Fibroblast of lung (primary cell): ENCODE measurements around the gene MSH6. TPM values are rescaled to one million over a fixed set of nuclear protein-coding genes. Genes with fewer than 3 reads are reported as not detected.

Experiments used
- DNase-seq, 2 donors: peaks; one replicate each; pipeline versions ENCODE4 v3.0.0 to v3.0.0-alpha.2; 2010; ENCODE audit warnings: low read depth in 2 of 2
- H2AFZ ChIP-seq: 2 replicates; pipeline ENCODE4 v1.5.1; 2012; ENCODE audit warnings: low read length, control low read depth, inconsistent platforms
- H3K27ac ChIP-seq: 2 replicates; pipeline ENCODE4 v1.5.1; 2011; ENCODE audit warnings: low read length, control low read depth; ENCODE audit not compliant: insufficient read depth
- H3K27me3 ChIP-seq: 2 replicates; pipeline ENCODE4 v1.5.1; 2011; ENCODE audit warnings: mild to moderate bottlenecking, low read length; ENCODE audit not compliant: control insufficient read depth, insufficient read depth
- H3K36me3 ChIP-seq: 2 replicates; pipeline ENCODE4 v1.5.1; 2011; ENCODE audit warnings: low read length; ENCODE audit not compliant: control insufficient read depth, insufficient read depth
- H3K4me1 ChIP-seq: 2 replicates; pipeline ENCODE4 v1.5.1; 2011; ENCODE audit warnings: low read length; ENCODE audit not compliant: control insufficient read depth, insufficient read depth; ENCODE audit errors: extremely low read depth
- H3K4me2 ChIP-seq: 2 replicates; pipeline ENCODE4 v1.5.1; 2011; ENCODE audit warnings: low read length, control low read depth; ENCODE audit not compliant: insufficient read depth; ENCODE audit errors: extremely low read depth
- H3K4me3 ChIP-seq, 4 experiments: fragments of 200-600 bp in 1 of 4; sonication (generic) in 1 of 4; replicated peaks in 1 of 4; 2 replicates each; pipeline ENCODE4 v1.5.1; 2011 to 2016; ENCODE audit warnings: low read length in 4 of 4, low read depth in 3 of 4, mild to moderate bottlenecking in 3 of 4, control low read depth in 2 of 4, inconsistent platforms in 1 of 4, mixed read lengths in 1 of 4; ENCODE audit not compliant: insufficient read depth in 1 of 4; ENCODE audit errors: control extremely low read depth in 1 of 4
- H3K79me2 ChIP-seq: 2 replicates; pipeline ENCODE4 v1.5.1; 2012; ENCODE audit warnings: mild to moderate bottlenecking, low read length, inconsistent platforms; ENCODE audit not compliant: control insufficient read depth, insufficient read depth
- H3K9ac ChIP-seq: 2 replicates; pipeline ENCODE4 v1.5.1; 2011; ENCODE audit warnings: mild to moderate bottlenecking, low read length, control low read depth; ENCODE audit not compliant: insufficient read depth
- H3K9me3 ChIP-seq: 2 replicates; pipeline ENCODE4 v1.5.1; 2012; ENCODE audit warnings: low read depth, low read length; ENCODE audit not compliant: control insufficient read depth, insufficient read depth
- H4K20me1 ChIP-seq: 2 replicates; pipeline ENCODE4 v1.5.1; 2011; ENCODE audit warnings: low read length; ENCODE audit not compliant: control insufficient read depth, insufficient read depth; ENCODE audit errors: extremely low read depth
- CTCF ChIP-seq, 2 donors: IDR thresholded peaks in 1 of 2; conservative IDR thresholded peaks in 1 of 2; 1 replicate in 1 of 2; 2 replicates in 1 of 2; pipeline ENCODE4 v1.5.1; 2011 to 2012; ENCODE audit warnings: low read length in 2 of 2, control low read depth in 1 of 2, inconsistent platforms in 1 of 2, low read depth in 1 of 2, mild to moderate bottlenecking in 1 of 2
- EZH2 ChIP-seq: IDR thresholded peaks from 2 replicates; pipeline ENCODE4 v1.5.1; 2012; ENCODE audit warnings: low read length, control low read depth, mild to moderate bottlenecking; ENCODE audit errors: missing control alignments
- polyA plus RNA-seq, 2 donors: library from polyadenylated mRNA; depleted of rRNA in 1 of 2; stranded (reverse) in 1 of 2; unstranded in 1 of 2; fragments of >200 nt; gene quantifications; 2 replicates each; pipeline ENCODE4 v1.2.1, GENCODE V29; 2011 to 2012; ENCODE audit warnings: missing spikeins in 1 of 2
- total RNA-seq: library from RNA; depleted of rRNA; stranded (reverse); fragments of >200 nt; gene quantifications from 2 replicates; pipeline ENCODE4 v1.2.1, GENCODE V29; 2014

Gene MSH6
- total and polyA plus RNA-seq, 2 donors (not counting 1 experiment from before 2014, with no cell fraction given) = 29.4 to 37.9 TPM

GRCh38 chr2:47838249-47838648, 55.3 kb downstream of the MSH6 start:
- no peak for DNase-seq
- Histone ChIP-seq H3K27me3 (no peaks in the 10 kb centered on the region), H3K4me3 (no peak overlapping the region), H2AFZ (no peak overlapping the region), H3K36me3 (peaks cover 6% of the 10 kb centered on the region), H3K27ac (no peak overlapping the region), H3K4me1 (no peaks in the 10 kb centered on the region), H3K9me3 (no peaks in the 10 kb centered on the region), H3K9ac (no peak overlapping the region), H4K20me1 (no peaks in the 10 kb centered on the region), H3K4me2 (no peak overlapping the region), H3K79me2 (peaks cover 12% of the 10 kb centered on the region)
- TF ChIP-seq CTCF (conservative IDR thresholded peaks at IDR 0.05 in 1 of 2, IDR thresholded peaks at IDR 0.05 in 1 of 2; ENCODE audit: low read depth in 1 of 2, low read length in 2 of 2) = no peak
- TF ChIP-seq EZH2 = no peak

- Histone ChIP-seq H3K4me1 (no peaks in the 10 kb centered on the region), H3K36me3 (peaks cover 6% of the 10 kb centered on the region), H3K79me2 (peaks cover 12% of the 10 kb centered on the region), H3K9ac (no peak overlapping the region), H3K27me3 (no peaks in the 10 kb centered on the region), H3K27ac (no peak overlapping the region), H3K4me3 (no peak overlapping the region), H4K20me1 (no peaks in the 10 kb centered on the region), H3K4me2 (no peak overlapping the region), H3K9me3 (no peaks in the 10 kb centered on the region), H2AFZ (no peak overlapping the region)
- no peak for DNase-seq
- TF ChIP-seq CTCF (conservative IDR thresholded peaks at IDR 0.05 in 1 of 2, IDR thresholded peaks at IDR 0.05 in 1 of 2; ENCODE audit: low read depth in 1 of 2, low read length in 2 of 2) (no peak), EZH2 (no peak)
Observed at GRCh38 chr2:47838686-47839085, 55.7 kb downstream of the MSH6 start.

GRCh38 chr2:47842846-47843245, 59.9 kb downstream of the MSH6 start:
- no peak overlapping the region for H3K4me2 ChIP-seq
- no peak overlapping the region for H2AFZ ChIP-seq
- H3K4me3 ChIP-seq = no peak overlapping the region
- H3K79me2 ChIP-seq = peaks cover 42% of the 10 kb centered on the region
- H3K36me3 ChIP-seq = peaks cover 3% of the 10 kb centered on the region
- no peak overlapping the region for H3K9ac ChIP-seq
- H3K27ac ChIP-seq = no peak overlapping the region
- H3K4me1 ChIP-seq = no peaks in the 10 kb centered on the region
- H4K20me1 ChIP-seq = no peaks in the 10 kb centered on the region
- TF ChIP-seq EZH2 (no peak), CTCF (conservative IDR thresholded peaks at IDR 0.05 in 1 of 2, IDR thresholded peaks at IDR 0.05 in 1 of 2; ENCODE audit: low read depth in 1 of 2, low read length in 2 of 2) (no peak)
- no peaks in the 10 kb centered on the region for H3K9me3 ChIP-seq
- no peaks in the 10 kb centered on the region for H3K27me3 ChIP-seq
- peak in 1 of 2 donors; percentile 10 for DNase-seq
